Cardiac muscle cell (in vitro differentiated cells and primary cell): ENCODE results near the gene CCDC159. TPM values are rescaled to one million over a fixed set of nuclear protein-coding genes. Genes with fewer than 3 reads are reported as not detected.
A peak's percentile ranks its signal among the peaks of the same experiment; 100 is the strongest.
"Not testable (repeated sequence)": the region's sequence is repeated elsewhere in the genome, so short reads cannot be mapped to it uniquely, and the experiment has no call there.

Experiments used
- DNase-seq, 2 donors: peaks; one replicate each; pipeline versions ENCODE4 v3.0.0 to v3.0.0-alpha.2; 2010 to 2017; ENCODE audit warnings: low read depth in 1 of 2, low spot score in 1 of 2
- H3K27ac ChIP-seq: fragments of 200-600 bp; sonication (generic); 2 replicates; pipeline ENCODE4 v1.5.1; 2016
- H3K27me3 ChIP-seq: fragments of 200-600 bp; sonication (generic); 2 replicates; pipeline ENCODE4 v1.6.0; 2016; ENCODE audit warnings: control low read depth
- H3K36me3 ChIP-seq: fragments of 200-600 bp; sonication (generic); 2 replicates; pipeline ENCODE4 v1.5.1; 2016; ENCODE audit warnings: control low read depth
- H3K4me1 ChIP-seq: fragments of 200-600 bp; sonication (generic); 2 replicates; pipeline ENCODE4 v1.8.1; 2017; ENCODE audit warnings: low read depth, mild to moderate bottlenecking, mixed run types
- H3K4me3 ChIP-seq: fragments of 200-600 bp; sonication (generic); 2 replicates; pipeline ENCODE4 v1.5.1; 2016; ENCODE audit warnings: mild to moderate bottlenecking
- H3K9me3 ChIP-seq: fragments of 200-600 bp; sonication (generic); 2 replicates; pipeline ENCODE4 v1.5.1; 2017; ENCODE audit warnings: low read depth, mild to moderate bottlenecking, control low read depth
- CTCF ChIP-seq: IDR thresholded peaks from 2 replicates; pipeline ENCODE4 v1.5.1; 2012; ENCODE audit warnings: low read depth, mild to moderate bottlenecking, low read length
- polyA plus RNA-seq: library from polyadenylated mRNA; unstranded; fragments of >200 nt; fragmentation: Nextera tagmentation; extraction: Ambion mirVana; gene quantifications from 2 replicates; pipeline ENCODE4 v1.2.1, GENCODE V29; 2016
- total RNA-seq: library from RNA; depleted of rRNA; stranded (reverse); fragments of >200 nt; gene quantifications from 2 replicates; pipeline ENCODE4 v1.2.3, GENCODE V29; 2016

The CCDC159 gene
- total and polyA plus RNA-seq, 2 experiments from 2014 or later = 9.3 to 9.7 TPM

GRCh38 chr19:11377756-11378155 is 31.4 kb downstream of the CCDC159 start:
- TF ChIP-seq CTCF = no peak
- H3K27me3 ChIP-seq = no peaks in the 10 kb centered on the region
- H3K36me3 ChIP-seq = no peaks in the 10 kb centered on the region
- H3K4me3 ChIP-seq = no peak overlapping the region
- H3K27ac ChIP-seq = no peak overlapping the region
- no peak for DNase-seq
- peaks cover 6% of the 10 kb centered on the region for H3K4me1 ChIP-seq
- H3K9me3 ChIP-seq = no peaks in the 10 kb centered on the region

GRCh38 chr19:11378319-11379189 is 32.2 kb downstream of the CCDC159 start:
- peak; percentile 45 to 77 for DNase-seq
- Histone ChIP-seq H3K4me1 (peaks cover 6% of the 10 kb centered on the region), H3K9me3 (no peaks in the 10 kb centered on the region), H3K27ac (no peak overlapping the region), H3K4me3 (no peak overlapping the region), H3K27me3 (no peaks in the 10 kb centered on the region), H3K36me3 (no peaks in the 10 kb centered on the region)
- peak; percentile 71 for TF ChIP-seq CTCF

GRCh38 chr19:11379269-11379845 is 33.0 kb downstream of the CCDC159 start:
- not testable (repeated sequence) for DNase-seq, H3K27me3 ChIP-seq, H3K36me3 ChIP-seq

GRCh38 chr19:11379857-11380350 is 33.6 kb downstream of the CCDC159 start:
- H3K4me1 ChIP-seq = peaks cover 12% of the 10 kb centered on the region
- no peaks in the 10 kb centered on the region for H3K27me3 ChIP-seq
- H3K27ac ChIP-seq = no peak overlapping the region
- no peaks in the 10 kb centered on the region for H3K9me3 ChIP-seq
- no peak for DNase-seq
- TF ChIP-seq CTCF = no peak
- no peaks in the 10 kb centered on the region for H3K36me3 ChIP-seq
- no peak overlapping the region for H3K4me3 ChIP-seq

More at GRCh38 chr19:11379269-11379845, 33.0 kb downstream of the CCDC159 start:
- H3K27ac ChIP-seq, H3K4me3 ChIP-seq, H3K9me3 ChIP-seq, H3K4me1 ChIP-seq: not testable (repeated sequence)

GRCh38 chr19:11380653-11381537 is 34.6 kb downstream of the CCDC159 start:
- Histone ChIP-seq H3K4me1 (peaks cover 7% of the 10 kb centered on the region), H3K36me3 (no peaks in the 10 kb centered on the region), H3K4me3 (peak overlapping the region; percentile 14), H3K9me3 (no peaks in the 10 kb centered on the region), H3K27me3 (no peaks in the 10 kb centered on the region), H3K27ac (peak overlapping the region; percentile 55)
- DNase-seq = peak; percentile 96 to 98
- peak; percentile 77 for TF ChIP-seq CTCF
